WTC11 (cell line): Measurements from ENCODE around the gene ATCAY. TPM values are rescaled to one million over a fixed set of nuclear protein-coding genes. Genes with fewer than 3 reads are reported as not detected.
"Not testable (repeated sequence)": the region's sequence is repeated elsewhere in the genome, so short reads cannot be mapped to it uniquely, and the experiment has no call there.

Source experiments
- ATAC-seq: fragments of 200-7000 bp; cut with Tn5 transposase; 2 replicates; pipeline ENCODE4 v1.10.0; 2021; ENCODE audit warnings: mild to moderate bottlenecking, moderate library complexity
- CTCF ChIA-PET: fragments of 300-600 bp; sonication (Branson Sonifier 250); formaldehyde crosslinking; loops from one replicate; lab custom pipeline; 2021; ENCODE audit warnings: antibody characterized with exemption; lab: Charles Lee
- POLR2A ChIA-PET: fragments of 350-600 bp; sonication (Branson Sonifier 250); formaldehyde crosslinking; loops from one replicate; lab custom pipeline; 2021; ENCODE audit warnings: antibody characterized with exemption; lab: Charles Lee
- DNase-seq: peaks from one replicate; pipeline ENCODE4 v3.0.0; 2021; ENCODE audit warnings: low spot score
- H3K27ac Mint-ChIP-seq: 2 replicates; pipeline ENCODE4 v1.8.0; 2021; ENCODE audit warnings: mixed read lengths
- H3K27me3 Mint-ChIP-seq: 2 replicates; pipeline ENCODE4 v1.8.0; 2021; ENCODE audit warnings: low read depth, mild to moderate bottlenecking, moderate library complexity, mixed read lengths
- H3K36me3 Mint-ChIP-seq: 2 replicates; pipeline ENCODE4 v1.8.0; 2021; ENCODE audit warnings: mixed read lengths
- H3K4me1 Mint-ChIP-seq: 2 replicates; pipeline ENCODE4 v1.8.0; 2022; ENCODE audit warnings: mixed read lengths
- H3K4me3 Mint-ChIP-seq: 2 replicates; pipeline ENCODE4 v1.8.0; 2021; ENCODE audit warnings: mild to moderate bottlenecking, moderate library complexity, mixed read lengths
- H3K9me3 Mint-ChIP-seq: 2 replicates; pipeline ENCODE4 v1.8.0; 2021; ENCODE audit warnings: mixed read lengths
- ELF4 ChIP-seq: sonication (generic); formaldehyde crosslinking; IDR thresholded peaks from 2 replicates; pipeline ENCODE4 v1.8.1; 2022; ENCODE audit warnings: low read depth, mild to moderate bottlenecking, moderate library complexity, missing genetic modification reagents
- FOXJ3 ChIP-seq: sonication (generic); formaldehyde crosslinking; IDR thresholded peaks from 2 replicates; pipeline ENCODE4 v1.9.0; 2021; ENCODE audit warnings: missing genetic modification reagents, mild to moderate bottlenecking, borderline replicate concordance
- FOXK1 ChIP-seq: sonication (generic); formaldehyde crosslinking; IDR thresholded peaks from 2 replicates; pipeline ENCODE4 v1.8.0; 2022; ENCODE audit warnings: mild to moderate bottlenecking, moderate library complexity, missing genetic modification reagents
- GTF2I ChIP-seq: fragments of 250-450 bp; sonication (Bioruptor Pico); conservative IDR thresholded peaks from 2 replicates; pipeline ENCODE4 v1.4.0; 2021; ENCODE audit warnings: mild to moderate bottlenecking
- IRF1 ChIP-seq: sonication (generic); formaldehyde crosslinking; IDR thresholded peaks from 2 replicates; pipeline ENCODE4 v1.8.0; 2023; ENCODE audit warnings: missing genetic modification reagents
- MYBL2 ChIP-seq: sonication (generic); formaldehyde crosslinking; IDR thresholded peaks from 2 replicates; pipeline ENCODE4 v1.8.1; 2023; ENCODE audit warnings: mild to moderate bottlenecking, moderate library complexity, missing genetic modification reagents
- NR2C2 ChIP-seq: sonication (generic); formaldehyde crosslinking; IDR thresholded peaks from 2 replicates; pipeline ENCODE4 v1.8.0; 2022; ENCODE audit warnings: mild to moderate bottlenecking, missing genetic modification reagents
- RELA ChIP-seq: sonication (generic); formaldehyde crosslinking; IDR thresholded peaks from 2 replicates; pipeline ENCODE4 v1.8.1; 2022; ENCODE audit warnings: missing genetic modification reagents, mild to moderate bottlenecking, borderline replicate concordance
- SP1 ChIP-seq: sonication (generic); formaldehyde crosslinking; conservative IDR thresholded peaks from 2 replicates; pipeline ENCODE4 v1.8.1; 2022; ENCODE audit warnings: missing genetic modification reagents
- TCF7 ChIP-seq: sonication (generic); formaldehyde crosslinking; IDR thresholded peaks from 2 replicates; pipeline ENCODE4 v1.8.0; 2022; ENCODE audit warnings: mild to moderate bottlenecking, low read depth, missing genetic modification reagents, moderate library complexity
- ZNF232 ChIP-seq: sonication (generic); formaldehyde crosslinking; IDR thresholded peaks from 2 replicates; pipeline ENCODE4 v1.8.0; 2022; ENCODE audit warnings: mild to moderate bottlenecking, missing genetic modification reagents
- ZNF263 ChIP-seq: sonication (generic); formaldehyde crosslinking; IDR thresholded peaks from 2 replicates; pipeline ENCODE4 v1.8.1; 2022; ENCODE audit warnings: low read depth, mild to moderate bottlenecking, moderate library complexity, missing genetic modification reagents
- ZNF396 ChIP-seq: fragments of 250-450 bp; sonication (Bioruptor Pico); IDR thresholded peaks from 2 replicates; pipeline ENCODE4 v1.8.0; 2021; ENCODE audit warnings: mild to moderate bottlenecking, moderate library complexity, borderline replicate concordance
- ZNF423 ChIP-seq: fragments of 250-450 bp; sonication (Bioruptor Pico); IDR thresholded peaks from 2 replicates; pipeline ENCODE4 v2.1.2; 2022; ENCODE audit warnings: mild to moderate bottlenecking, moderate library complexity
- total RNA-seq: library from RNA; stranded (reverse); gene quantifications from 3 replicates; pipeline ENCODE4 v1.2.3, GENCODE V29; 2021
- TF ChIP-seq, protein P1 (sequence below): sonication (generic); formaldehyde crosslinking; IDR thresholded peaks from 2 replicates; pipeline ENCODE4 v1.8.0; 2022; ENCODE audit warnings: mild to moderate bottlenecking, missing genetic modification reagents
- TF ChIP-seq, protein P2 (sequence below): fragments of 250-450 bp; sonication (Bioruptor Pico); IDR thresholded peaks from 2 replicates; pipeline ENCODE4 v2.1.2; 2022; ENCODE audit warnings: mild to moderate bottlenecking, moderate library complexity
- TF ChIP-seq, protein P3 (sequence below): sonication (generic); formaldehyde crosslinking; IDR thresholded peaks from 2 replicates; pipeline ENCODE4 v1.8.1; 2023; ENCODE audit warnings: mild to moderate bottlenecking, missing genetic modification reagents, moderate library complexity

ATCAY gene
- total RNA-seq, 1 experiment from 2014 or later = 23.5 TPM

GRCh38 chr19:3932931-3933810, 52.7 kb downstream of the ATCAY start, which contains the start of gene NMRK2:
Gene NMRK2, plus strand, starts transcription at chr19:3933069. Its CDS starts 603 bp downstream, at chr19:3933672.
- TF ChIP-seq ZNF396 (CRISPR knock-in tag) (no peak), IRF1 (CRISPR knock-in tag) (no peak), ZNF423 (CRISPR knock-in tag) (peak; percentile 4), SP1 (CRISPR knock-in tag) (peak; percentile 39; the same call in 1 of the 2 replicates), RELA (CRISPR knock-in tag) (no peak), GTF2I (CRISPR knock-in tag) (no peak), FOXK1 (peak; percentile 57; the same call in 1 of the 2 replicates), MYBL2 (CRISPR knock-in tag) (no peak), TCF7 (CRISPR knock-in tag) (no peak), FOXJ3 (no peak), ZNF263 (peak; percentile 74), NR2C2 (CRISPR knock-in tag) (0 out of 2 replicates have a peak, but pooled peaks have one; percentile 23)
- TF ChIP-seq, protein P1, sequence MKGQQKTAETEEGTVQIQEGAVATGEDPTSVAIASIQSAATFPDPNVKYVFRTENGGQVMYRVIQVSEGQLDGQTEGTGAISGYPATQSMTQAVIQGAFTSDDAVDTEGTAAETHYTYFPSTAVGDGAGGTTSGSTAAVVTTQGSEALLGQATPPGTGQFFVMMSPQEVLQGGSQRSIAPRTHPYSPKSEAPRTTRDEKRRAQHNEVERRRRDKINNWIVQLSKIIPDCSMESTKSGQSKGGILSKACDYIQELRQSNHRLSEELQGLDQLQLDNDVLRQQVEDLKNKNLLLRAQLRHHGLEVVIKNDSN (CRISPR knock-in tag) = peak; percentile 42; the same call in 1 of the 2 replicates
- TF ChIP-seq, protein P2, sequence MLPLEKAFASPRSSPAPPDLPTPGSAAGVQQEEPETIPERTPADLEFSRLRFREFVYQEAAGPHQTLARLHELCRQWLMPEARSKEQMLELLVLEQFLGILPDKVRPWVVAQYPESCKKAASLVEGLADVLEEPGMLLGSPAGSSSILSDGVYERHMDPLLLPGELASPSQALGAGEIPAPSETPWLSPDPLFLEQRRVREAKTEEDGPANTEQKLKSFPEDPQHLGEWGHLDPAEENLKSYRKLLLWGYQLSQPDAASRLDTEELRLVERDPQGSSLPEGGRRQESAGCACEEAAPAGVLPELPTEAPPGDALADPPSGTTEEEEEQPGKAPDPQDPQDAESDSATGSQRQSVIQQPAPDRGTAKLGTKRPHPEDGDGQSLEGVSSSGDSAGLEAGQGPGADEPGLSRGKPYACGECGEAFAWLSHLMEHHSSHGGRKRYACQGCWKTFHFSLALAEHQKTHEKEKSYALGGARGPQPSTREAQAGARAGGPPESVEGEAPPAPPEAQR = no peak
- TF ChIP-seq, protein P3, sequence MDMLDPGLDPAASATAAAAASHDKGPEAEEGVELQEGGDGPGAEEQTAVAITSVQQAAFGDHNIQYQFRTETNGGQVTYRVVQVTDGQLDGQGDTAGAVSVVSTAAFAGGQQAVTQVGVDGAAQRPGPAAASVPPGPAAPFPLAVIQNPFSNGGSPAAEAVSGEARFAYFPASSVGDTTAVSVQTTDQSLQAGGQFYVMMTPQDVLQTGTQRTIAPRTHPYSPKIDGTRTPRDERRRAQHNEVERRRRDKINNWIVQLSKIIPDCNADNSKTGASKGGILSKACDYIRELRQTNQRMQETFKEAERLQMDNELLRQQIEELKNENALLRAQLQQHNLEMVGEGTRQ (CRISPR knock-in tag) = 0 out of 2 replicates have a peak, but pooled peaks have one; percentile 22
- CTCF ChIA-PET = interaction anchor here (0.5 to 2.6 kb wide), 19 partner anchors 36 to 448 kb away, joined by 3 to 17 read pairs (median 4); partner anchors contain the start of genes ATCAY, DAPK3, EEF2 and MRPL54
- H3K27me3 Mint-ChIP-seq = no peaks in the 10 kb centered on the region
- POLR2A ChIA-PET = interaction anchor here (0.7 to 2.5 kb wide), 9 partner anchors 13 to 74 kb away, joined by 3 to 21 read pairs (median 4); partner anchors contain the start of genes ATCAY, DAPK3, EEF2 and PIAS4
- peak within 1 kb of the TSS; percentile 96 for H3K27ac Mint-ChIP-seq
- peaks cover 7% of the 10 kb centered on the region for H3K4me1 Mint-ChIP-seq
- no peaks in the 10 kb centered on the region for H3K36me3 Mint-ChIP-seq
- DNase-seq (peak; percentile 78), ATAC-seq (peak; percentile 80)
- H3K4me3 Mint-ChIP-seq = peak within 1 kb of the TSS; percentile 80
- H3K9me3 Mint-ChIP-seq = no peaks in the 10 kb centered on the region

DNA sequence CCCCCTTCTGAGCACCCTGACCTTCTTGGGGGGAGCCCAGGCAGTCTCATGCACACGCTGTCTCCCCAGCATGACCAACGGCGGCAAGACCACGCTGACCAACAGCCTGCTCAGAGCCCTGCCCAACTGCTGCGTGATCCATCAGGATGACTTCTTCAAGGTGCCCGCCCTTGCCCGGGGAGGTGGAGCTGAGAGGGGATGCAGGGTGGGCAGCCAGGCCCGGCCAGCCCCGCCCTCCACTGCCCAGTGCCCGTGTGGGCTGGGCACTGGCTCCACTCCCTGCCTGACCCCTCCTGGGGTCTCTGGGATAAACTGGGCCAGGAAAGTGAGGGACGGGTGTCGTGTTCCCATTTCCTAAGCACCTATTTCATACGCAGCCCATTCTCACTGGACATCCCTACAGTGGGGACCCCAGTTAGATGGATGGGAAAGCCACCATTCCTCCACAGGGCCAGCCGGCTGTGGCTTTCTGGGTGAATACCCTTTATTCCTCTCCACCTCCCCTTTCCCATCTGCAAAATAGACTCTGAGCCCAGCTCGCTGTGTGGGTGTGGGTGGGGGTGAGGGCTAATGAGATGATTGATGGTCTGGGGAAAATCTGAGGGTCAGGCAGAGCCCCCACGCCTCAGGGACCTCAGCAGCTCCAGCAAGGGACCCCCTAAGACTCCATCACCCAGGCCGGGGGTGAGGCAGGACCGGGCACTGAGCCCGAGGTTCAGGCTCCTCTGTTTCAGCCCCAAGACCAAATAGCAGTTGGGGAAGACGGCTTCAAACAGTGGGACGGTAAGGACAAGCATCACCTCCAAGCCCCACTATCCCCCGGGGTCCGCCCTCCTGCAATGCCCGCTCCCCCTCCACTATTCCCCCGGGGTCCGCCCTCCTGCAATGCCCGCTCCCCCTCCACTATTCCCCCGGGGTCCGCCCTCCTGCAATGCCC, 56.3 kb downstream of the ATCAY start:
- Mint-ChIP-seq H3K9me3 (no peaks in the 10 kb centered on the region), H3K27me3 (no peaks in the 10 kb centered on the region), H3K4me3 (no peak overlapping the region), H3K4me1 (peaks cover 4% of the 10 kb centered on the region), H3K27ac (no peak overlapping the region), H3K36me3 (no peaks in the 10 kb centered on the region)
- CTCF ChIA-PET = no interaction called here
- DNase-seq (no peak), ATAC-seq (no peak)
- TF ChIP-seq ZNF423 (CRISPR knock-in tag) = no peak
- no peak for TF ChIP-seq ZNF232
- no peak for TF ChIP-seq ELF4
- POLR2A ChIA-PET = no interaction called here

GRCh38 chr19:3938300-3938950, 57.9 kb downstream of the ATCAY start:
- DNase-seq, H3K4me3 Mint-ChIP-seq, CTCF ChIA-PET, ATAC-seq, H3K9me3 Mint-ChIP-seq, H3K4me1 Mint-ChIP-seq, H3K27me3 Mint-ChIP-seq, POLR2A ChIA-PET, H3K27ac Mint-ChIP-seq: not testable (repeated sequence)
- H3K36me3 Mint-ChIP-seq = peaks cover 10% of the 10 kb centered on the region; the same call in 1 of the 2 replicates
